GM18499 (cell line): ENCODE measurements around the gene EYS.
A peak's percentile ranks its signal among the peaks of the same experiment; 100 is the strongest.
"Not testable (repeated sequence)": the region's sequence is repeated elsewhere in the genome, so short reads cannot be mapped to it uniquely, and the experiment has no call there.

Experiments
- ATAC-seq: cut with Tn5 transposase; IDR thresholded peaks from one replicate; pipeline ENCODE4 v1.9.1; 2021; ENCODE audit warnings: moderate number of reproducible peaks; ENCODE audit not compliant: insufficient read depth, unreplicated experiment

EYS gene

GRCh38 chr6:64289931-64290330 is 1417.1 kb downstream of the EYS start:
- ATAC-seq: no peak

GRCh38 chr6:64288351-64288750 is 1418.7 kb downstream of the EYS start:
- ATAC-seq: no peak

GRCh38 chr6:64281167-64281566 is 1425.9 kb downstream of the EYS start:
- no peak for ATAC-seq

GRCh38 chr6:64280569-64280968 is 1426.5 kb downstream of the EYS start:
- ATAC-seq: no peak

GRCh38 chr6:64270083-64270482 is 1436.9 kb downstream of the EYS start:
- no peak for ATAC-seq

GRCh38 chr6:64266351-64266821 is 1440.6 kb downstream of the EYS start:
- ATAC-seq: peak; percentile 79

GRCh38 chr6:64263778-64264177 is 1443.2 kb downstream of the EYS start:
- ATAC-seq: no peak

GRCh38 chr6:64259372-64259771 is 1447.7 kb downstream of the EYS start:
- no peak for ATAC-seq

- no peak for ATAC-seq
Measured at GRCh38 chr6:64258752-64259151, 1448.3 kb downstream of the EYS start.

- no peak for ATAC-seq
Measured at GRCh38 chr6:64258302-64258701, 1448.7 kb downstream of the EYS start.

GRCh38 chr6:64257586-64257985 is 1449.4 kb downstream of the EYS start:
- ATAC-seq: no peak

- ATAC-seq: no peak
Measured at GRCh38 chr6:64256483-64256882, 1450.5 kb downstream of the EYS start.

GRCh38 chr6:64255000-64255399 is 1452.0 kb downstream of the EYS start:
- no peak for ATAC-seq

GRCh38 chr6:64254558-64254957 is 1452.5 kb downstream of the EYS start:
- ATAC-seq: no peak

GRCh38 chr6:64252256-64252655 is 1454.8 kb downstream of the EYS start:
- ATAC-seq: no peak

- no peak for ATAC-seq
Measured at GRCh38 chr6:64250126-64250525, 1456.9 kb downstream of the EYS start.

GRCh38 chr6:64249115-64249514 is 1457.9 kb downstream of the EYS start:
- ATAC-seq: no peak

GRCh38 chr6:64243618-64244017 is 1463.4 kb downstream of the EYS start:
- no peak for ATAC-seq

- ATAC-seq: not testable (repeated sequence)
Measured at GRCh38 chr6:64238908-64239307, 1468.1 kb downstream of the EYS start.

GRCh38 chr6:64238071-64238470 is 1469.0 kb downstream of the EYS start:
- no peak for ATAC-seq

GRCh38 chr6:64233746-64234145 is 1473.3 kb downstream of the EYS start:
- ATAC-seq: no peak

GRCh38 chr6:64231928-64232327 is 1475.1 kb downstream of the EYS start:
- no peak for ATAC-seq

- ATAC-seq: no peak
Measured at GRCh38 chr6:64230530-64230929, 1476.5 kb downstream of the EYS start.
